ENCODE results near the gene CYP27A1.

CYP27A1 gene

GRCh38 chr2:218799990-218800389 is 18.0 kb downstream of the CYP27A1 start:
- no peak overlapping the region for H2AFZ ChIP-seq (ENCODE audit: insufficient read depth, low read length, poor library complexity)
- H3K9me3 ChIP-seq (ENCODE audit: insufficient read depth, low read depth, low read length), result no peaks in the 10 kb centered on the region
- H3K4me2 ChIP-seq (ENCODE audit: low read length), result no peak overlapping the region
- no peak overlapping the region for H3K18ac ChIP-seq (ENCODE audit: low read length)
- WGBS (ENCODE audit: extremely low coverage, insufficient coverage, insufficient read length), result no CpG with 5 or more reads among the region's 6 CpGs
- no peak overlapping the region for H3K14ac ChIP-seq (ENCODE audit: low read length)
- H3K36me3 ChIP-seq (ENCODE audit: control insufficient read depth in 1 of 2, insufficient read depth in 2 of 2, low read length in 2 of 2), result no peaks in the 10 kb centered on the region
- H3K4me1 ChIP-seq (ENCODE audit: control insufficient read depth in 1 of 2, insufficient read depth in 2 of 2, low read length in 2 of 2), result no peaks in the 10 kb centered on the region
- no peak overlapping the region for H4K8ac ChIP-seq (ENCODE audit: low read depth, low read length)
- no peak overlapping the region for H2BK5ac ChIP-seq (ENCODE audit: low read depth, low read length, poor library complexity)
- H4K12ac ChIP-seq (ENCODE audit: low read depth, low read length), result no peak overlapping the region
- no peak overlapping the region for H3K27ac ChIP-seq (ENCODE audit: low read depth, low read length)
- no peak for DNase-seq
- no peak overlapping the region for H4K91ac ChIP-seq (ENCODE audit: low read depth, low read length)
- H3K79me2 ChIP-seq (ENCODE audit: control insufficient read depth, insufficient read depth, low read length, poor library complexity), result no peaks in the 10 kb centered on the region
- H3K4ac ChIP-seq (ENCODE audit: low read depth, low read length), result no peak overlapping the region
- H3K4me3 ChIP-seq (ENCODE audit: low read depth, low read length), result no peak overlapping the region
- H3K23ac ChIP-seq (ENCODE audit: low read length), result no peak overlapping the region
- no peak overlapping the region for H2BK12ac ChIP-seq (ENCODE audit: low read length)
- H2AK5ac ChIP-seq (ENCODE audit: low read length), result no peak overlapping the region
- no peak overlapping the region for H3K9ac ChIP-seq (ENCODE audit: low read length)
- H3K79me1 ChIP-seq (ENCODE audit: low read length), result no peaks in the 10 kb centered on the region
- no peaks in the 10 kb centered on the region for H3K27me3 ChIP-seq (ENCODE audit: insufficient read depth, low read length)
- H2BK120ac ChIP-seq (ENCODE audit: insufficient read depth, low read length, poor library complexity), result no peak overlapping the region

GRCh38 chr2:218802386-218802994 is 20.5 kb downstream of the CYP27A1 start:
- no peak overlapping the region for H2AK5ac ChIP-seq (ENCODE audit: low read length)
- no peak overlapping the region for H3K9ac ChIP-seq (ENCODE audit: low read length)
- H4K12ac ChIP-seq (ENCODE audit: low read depth, low read length), result no peak overlapping the region
- no peak overlapping the region for H2AFZ ChIP-seq (ENCODE audit: insufficient read depth, low read length, poor library complexity)
- no peaks in the 10 kb centered on the region for H3K9me3 ChIP-seq (ENCODE audit: insufficient read depth, low read depth, low read length)
- no peak overlapping the region for H2BK120ac ChIP-seq (ENCODE audit: insufficient read depth, low read length, poor library complexity)
- WGBS (ENCODE audit: extremely low coverage, insufficient coverage, insufficient read length), result no CpG with 5 or more reads among the region's 4 CpGs
- H4K91ac ChIP-seq (ENCODE audit: low read depth, low read length), result no peak overlapping the region
- H3K4me2 ChIP-seq (ENCODE audit: low read length), result no peak overlapping the region
- no peak overlapping the region for H4K8ac ChIP-seq (ENCODE audit: low read depth, low read length)
- no peak overlapping the region for H2BK12ac ChIP-seq (ENCODE audit: low read length)
- H3K23ac ChIP-seq (ENCODE audit: low read length), result no peak overlapping the region
- H3K4me3 ChIP-seq (ENCODE audit: low read depth, low read length), result no peak overlapping the region
- H3K4ac ChIP-seq (ENCODE audit: low read depth, low read length), result no peak overlapping the region
- H2BK5ac ChIP-seq (ENCODE audit: low read depth, low read length, poor library complexity), result no peak overlapping the region
- no peaks in the 10 kb centered on the region for H3K79me1 ChIP-seq (ENCODE audit: low read length)
- H3K27ac ChIP-seq (ENCODE audit: low read depth, low read length), result no peak overlapping the region
- H3K14ac ChIP-seq (ENCODE audit: low read length), result no peak overlapping the region
- H3K79me2 ChIP-seq (ENCODE audit: control insufficient read depth, insufficient read depth, low read length, poor library complexity), result no peaks in the 10 kb centered on the region
- DNase-seq, result no peak
- no peak overlapping the region for H3K18ac ChIP-seq (ENCODE audit: low read length)
- no peaks in the 10 kb centered on the region for H3K27me3 ChIP-seq (ENCODE audit: insufficient read depth, low read length)
- no peaks in the 10 kb centered on the region for H3K36me3 ChIP-seq (ENCODE audit: control insufficient read depth in 1 of 2, insufficient read depth in 2 of 2, low read length in 2 of 2)
- peaks cover 0 to 3% of the 10 kb centered on the region in 2 experiments for H3K4me1 ChIP-seq (ENCODE audit: control insufficient read depth in 1 of 2, insufficient read depth in 2 of 2, low read length in 2 of 2)

- no peak overlapping the region for H2BK5ac ChIP-seq (ENCODE audit: low read depth, low read length, poor library complexity)
- H4K12ac ChIP-seq (ENCODE audit: low read depth, low read length), result no peak overlapping the region
- no peak overlapping the region for H3K4me3 ChIP-seq (ENCODE audit: low read depth, low read length)
- DNase-seq, result no peak
- H3K23ac ChIP-seq (ENCODE audit: low read length), result no peak overlapping the region
- no peak overlapping the region for H2BK12ac ChIP-seq (ENCODE audit: low read length)
- H3K79me2 ChIP-seq (ENCODE audit: control insufficient read depth, insufficient read depth, low read length, poor library complexity), result no peaks in the 10 kb centered on the region
- no peak overlapping the region for H3K4me2 ChIP-seq (ENCODE audit: low read length)
- no peak overlapping the region for H2BK120ac ChIP-seq (ENCODE audit: insufficient read depth, low read length, poor library complexity)
- no peak overlapping the region for H3K4ac ChIP-seq (ENCODE audit: low read depth, low read length)
- H3K79me1 ChIP-seq (ENCODE audit: low read length), result no peaks in the 10 kb centered on the region
- no peaks in the 10 kb centered on the region for H3K36me3 ChIP-seq (ENCODE audit: control insufficient read depth in 1 of 2, insufficient read depth in 2 of 2, low read length in 2 of 2)
- H3K27me3 ChIP-seq (ENCODE audit: insufficient read depth, low read length), result no peaks in the 10 kb centered on the region
- H3K14ac ChIP-seq (ENCODE audit: low read length), result no peak overlapping the region
- H3K4me1 ChIP-seq (ENCODE audit: control insufficient read depth in 1 of 2, insufficient read depth in 2 of 2, low read length in 2 of 2), result peaks cover 0 to 3% of the 10 kb centered on the region in 2 experiments
- H3K18ac ChIP-seq (ENCODE audit: low read length), result no peak overlapping the region
- no peaks in the 10 kb centered on the region for H3K9me3 ChIP-seq (ENCODE audit: insufficient read depth, low read depth, low read length)
- WGBS (ENCODE audit: extremely low coverage, insufficient coverage, insufficient read length), result no CpG with 5 or more reads among the region's 1 CpG
- no peak overlapping the region for H4K91ac ChIP-seq (ENCODE audit: low read depth, low read length)
- no peak overlapping the region for H3K9ac ChIP-seq (ENCODE audit: low read length)
- no peak overlapping the region for H4K8ac ChIP-seq (ENCODE audit: low read depth, low read length)
- no peak overlapping the region for H2AK5ac ChIP-seq (ENCODE audit: low read length)
- no peak overlapping the region for H2AFZ ChIP-seq (ENCODE audit: insufficient read depth, low read length, poor library complexity)
- H3K27ac ChIP-seq (ENCODE audit: low read depth, low read length), result no peak overlapping the region
These were observed 22.9 kb downstream of the CYP27A1 start for GRCh38 chr2:218804817-218805216.

- Histone ChIP-seq H3K4me2 (ENCODE audit: low read length) (no peak overlapping the region), H3K79me1 (ENCODE audit: low read length) (no peaks in the 10 kb centered on the region), H3K9ac (ENCODE audit: low read length) (no peak overlapping the region), H2BK120ac (ENCODE audit: insufficient read depth, low read length, poor library complexity) (no peak overlapping the region), H3K4ac (ENCODE audit: low read depth, low read length) (no peak overlapping the region), H4K8ac (ENCODE audit: low read depth, low read length) (no peak overlapping the region), H3K14ac (ENCODE audit: low read length) (no peak overlapping the region), H3K36me3 (ENCODE audit: control insufficient read depth in 1 of 2, insufficient read depth in 2 of 2, low read length in 2 of 2) (no peaks in the 10 kb centered on the region), H2BK12ac (ENCODE audit: low read length) (no peak overlapping the region), H4K12ac (ENCODE audit: low read depth, low read length) (no peak overlapping the region), H3K18ac (ENCODE audit: low read length) (no peak overlapping the region), H2BK5ac (ENCODE audit: low read depth, low read length, poor library complexity) (no peak overlapping the region), H4K91ac (ENCODE audit: low read depth, low read length) (no peak overlapping the region), H3K27ac (ENCODE audit: low read depth, low read length) (no peak overlapping the region), H3K27me3 (ENCODE audit: insufficient read depth, low read length) (no peaks in the 10 kb centered on the region), H3K23ac (ENCODE audit: low read length) (no peak overlapping the region), H3K79me2 (ENCODE audit: control insufficient read depth, insufficient read depth, low read length, poor library complexity) (no peaks in the 10 kb centered on the region), H3K4me1 (ENCODE audit: control insufficient read depth in 1 of 2, insufficient read depth in 2 of 2, low read length in 2 of 2) (peaks cover 0 to 3% of the 10 kb centered on the region in 2 experiments), H2AK5ac (ENCODE audit: low read length) (no peak overlapping the region), H2AFZ (ENCODE audit: insufficient read depth, low read length, poor library complexity) (no peak overlapping the region), H3K4me3 (ENCODE audit: low read depth, low read length) (no peak overlapping the region), H3K9me3 (ENCODE audit: insufficient read depth, low read depth, low read length) (no peaks in the 10 kb centered on the region)
- WGBS (ENCODE audit: extremely low coverage, insufficient coverage, insufficient read length), result no CpG with 5 or more reads among the region's 3 CpGs
- no peak for DNase-seq
These were observed 23.7 kb downstream of the CYP27A1 start for GRCh38 chr2:218805627-218806026.
